Keratinocyte (primary cell): ENCODE data around the gene FAM180B. TPM values are rescaled to one million over a fixed set of nuclear protein-coding genes. Genes with fewer than 3 reads are reported as not detected.
A peak's percentile ranks its signal among the peaks of the same experiment; 100 is the strongest.

ENCODE experiments used
- DNase-seq: peaks from one replicate; pipeline ENCODE4 v3.0.0-alpha.2; 2011; ENCODE audit warnings: low read depth, missing footprints, low spot score
- FAIRE-seq: peaks from 2 replicates; lab custom pipeline; 2011; peaks lifted over from hg19 to GRCh38; lab: Jason Lieb, UNC
- H2AFZ ChIP-seq: 2 replicates; pipeline ENCODE4 v1.6.0; 2012; ENCODE audit warnings: low read length, control low read depth, inconsistent platforms; ENCODE audit not compliant: control insufficient read depth
- H3K27ac ChIP-seq: 2 replicates; pipeline ENCODE4 v1.5.1; 2011; ENCODE audit warnings: low read length; ENCODE audit not compliant: control insufficient read depth, insufficient read depth
- H3K27me3 ChIP-seq: 3 replicates; pipeline ENCODE4 v1.6.0; 2011; ENCODE audit warnings: low read length; ENCODE audit not compliant: control insufficient read depth, insufficient read depth; ENCODE audit errors: extremely low read depth
- H3K36me3 ChIP-seq, 2 experiments: 2 replicates in 1 of 2; 3 replicates in 1 of 2; pipeline ENCODE4 v1.5.1; 2011; ENCODE audit warnings: low read length in 2 of 2, mild to moderate bottlenecking in 1 of 2; ENCODE audit not compliant: control insufficient read depth in 2 of 2, insufficient read depth in 2 of 2; ENCODE audit errors: extremely low read depth in 1 of 2
- H3K4me1 ChIP-seq: 3 replicates; pipeline ENCODE4 v1.5.1; 2011; ENCODE audit warnings: low read length; ENCODE audit not compliant: control insufficient read depth, insufficient read depth; ENCODE audit errors: extremely low read depth
- H3K4me2 ChIP-seq: 3 replicates; pipeline ENCODE4 v1.6.0; 2011; ENCODE audit warnings: low read depth, low read length; ENCODE audit not compliant: control insufficient read depth, insufficient read depth; ENCODE audit errors: extremely low read depth
- H3K4me3 ChIP-seq, 3 experiments: fragments of 200-600 bp in 1 of 3; sonication (generic) in 1 of 3; 2 replicates in 2 of 3; 3 replicates in 1 of 3; pipeline ENCODE4 v1.5.1; 2011 to 2016; ENCODE audit warnings: low read length in 3 of 3, mild to moderate bottlenecking in 3 of 3, control low read depth in 2 of 3, inconsistent platforms in 1 of 3, low read depth in 1 of 3, mixed read lengths in 1 of 3, mixed run types in 1 of 3, moderate library complexity in 1 of 3; ENCODE audit not compliant: control insufficient read depth in 2 of 3, insufficient read depth in 2 of 3; ENCODE audit errors: extremely low read depth in 1 of 3
- H3K79me2 ChIP-seq: 2 replicates; pipeline ENCODE4 v1.6.0; 2012; ENCODE audit warnings: low read length; ENCODE audit not compliant: control insufficient read depth, insufficient read depth
- H3K9ac ChIP-seq: 3 replicates; pipeline ENCODE4 v1.6.0; 2011; ENCODE audit warnings: low read length; ENCODE audit not compliant: control insufficient read depth, insufficient read depth; ENCODE audit errors: extremely low read depth
- H3K9me1 ChIP-seq: 3 replicates; pipeline ENCODE4 v1.6.0; 2011; ENCODE audit warnings: low read length; ENCODE audit not compliant: control insufficient read depth, insufficient read depth; ENCODE audit errors: extremely low read depth
- H3K9me3 ChIP-seq: 2 replicates; pipeline ENCODE4 v1.5.1; 2012; ENCODE audit warnings: low read depth, low read length; ENCODE audit not compliant: control insufficient read depth
- H4K20me1 ChIP-seq: 3 replicates; pipeline ENCODE4 v1.6.0; 2011; ENCODE audit warnings: low read length; ENCODE audit not compliant: control insufficient read depth, insufficient read depth; ENCODE audit errors: extremely low read depth
- CTCF ChIP-seq, 3 experiments: IDR thresholded peaks in 1 of 3; conservative IDR thresholded peaks in 1 of 3; optimal IDR thresholded peaks in 1 of 3; 2 replicates in 2 of 3; 3 replicates in 1 of 3; pipeline versions ENCODE3 to v1.5.1; 2011; ENCODE audit warnings: low read length in 3 of 3, mild to moderate bottlenecking in 3 of 3, moderate library complexity in 2 of 3, control low read depth in 1 of 3, inconsistent platforms in 1 of 3; ENCODE audit not compliant: insufficient read depth in 2 of 3; ENCODE audit errors: extremely low read depth in 1 of 3
- EZH2 ChIP-seq: IDR thresholded peaks from one replicate; pipeline ENCODE4 v1.6.1; 2012; ENCODE audit warnings: inconsistent platforms, mild to moderate bottlenecking, low read length, moderate library complexity
- dilution Hi-C: fragments of 300-500 bp; cut with MboI; formaldehyde crosslinking; loops from one replicate; pipeline ENCODE4 v1.7.0; 2020; ENCODE audit warnings: low sequenced_read_pairs; ENCODE audit not compliant: extremely low pct_ligation_motif_present
- polyA plus RNA-seq, 5 experiments: library from polyadenylated mRNA; depleted of rRNA in 3 of 5; stranded (reverse) in 3 of 5; stranded (forward) in 1 of 5; unstranded in 1 of 5; fragments of >200 nt; gene quantifications; 1 replicate in 1 of 5; 2 replicates in 3 of 5; 3 replicates in 1 of 5; pipeline versions ENCODE4 v1.2.1 to v1.2.3, GENCODE V29; 2011 to 2012; ENCODE audit warnings: missing spikeins in 2 of 5, low read depth in 1 of 5, low replicate concordance in 1 of 5

FAM180B gene
- polyA plus RNA-seq, 1 donor (not counting 4 experiments of a cell fraction or from before 2014, with no cell fraction given), result not detected

DNA sequence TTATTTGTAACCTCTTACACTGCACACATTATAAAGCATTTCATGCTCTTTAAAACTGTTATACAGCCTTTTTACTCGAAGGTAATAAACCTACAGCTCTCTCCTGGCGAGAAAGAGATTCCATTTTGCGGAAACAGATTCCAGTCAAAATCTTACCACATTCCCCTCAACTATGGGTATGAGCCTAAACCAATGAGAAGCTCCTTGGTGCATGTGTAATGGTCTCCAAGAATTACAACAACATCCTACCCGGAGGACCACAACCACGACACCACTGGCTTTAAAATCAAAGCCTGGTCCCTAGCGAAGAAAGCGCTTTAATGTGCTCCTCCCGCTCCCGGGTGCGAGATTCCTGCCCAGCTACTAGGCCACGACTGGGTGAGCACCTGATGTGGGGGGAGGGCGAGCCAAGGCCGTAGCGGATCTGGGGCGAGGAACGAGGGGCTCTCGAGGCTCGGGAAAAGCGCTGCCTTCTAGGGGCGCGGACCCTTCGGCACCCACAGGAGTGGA is 34.4 kb upstream of the FAM180B start:
- dilution Hi-C loops, result no loop called here
- no peaks in the 10 kb centered on the region for H4K20me1 ChIP-seq
- TF ChIP-seq EZH2 (no peak), CTCF (optimal IDR thresholded peaks at IDR 0.05 in 1 of 3, IDR thresholded peaks at IDR 0.05 in 1 of 3, conservative IDR thresholded peaks at IDR 0.05 in 1 of 3; ENCODE audit: extremely low read depth in 1 of 3, insufficient read depth in 2 of 3, low read length in 3 of 3) (no peak)
- H3K27me3 ChIP-seq, result no peaks in the 10 kb centered on the region
- H3K4me2 ChIP-seq, result peak overlapping the region; percentile 81
- no peaks in the 10 kb centered on the region for H3K9me3 ChIP-seq
- H3K4me3 ChIP-seq, result peak overlapping the region; percentile 89 to 97 (median 92)
- H3K79me2 ChIP-seq, result peaks cover 57% of the 10 kb centered on the region
- FAIRE-seq (no peak), DNase-seq (no peak)
- no peaks in the 10 kb centered on the region for H3K36me3 ChIP-seq
- H2AFZ ChIP-seq, result peak overlapping the region; percentile 47
- H3K27ac ChIP-seq, result peak overlapping the region; percentile 96
- H3K9ac ChIP-seq, result peak overlapping the region; percentile 99
- H3K4me1 ChIP-seq, result peaks cover 21% of the 10 kb centered on the region
- no peaks in the 10 kb centered on the region for H3K9me1 ChIP-seq

DNA sequence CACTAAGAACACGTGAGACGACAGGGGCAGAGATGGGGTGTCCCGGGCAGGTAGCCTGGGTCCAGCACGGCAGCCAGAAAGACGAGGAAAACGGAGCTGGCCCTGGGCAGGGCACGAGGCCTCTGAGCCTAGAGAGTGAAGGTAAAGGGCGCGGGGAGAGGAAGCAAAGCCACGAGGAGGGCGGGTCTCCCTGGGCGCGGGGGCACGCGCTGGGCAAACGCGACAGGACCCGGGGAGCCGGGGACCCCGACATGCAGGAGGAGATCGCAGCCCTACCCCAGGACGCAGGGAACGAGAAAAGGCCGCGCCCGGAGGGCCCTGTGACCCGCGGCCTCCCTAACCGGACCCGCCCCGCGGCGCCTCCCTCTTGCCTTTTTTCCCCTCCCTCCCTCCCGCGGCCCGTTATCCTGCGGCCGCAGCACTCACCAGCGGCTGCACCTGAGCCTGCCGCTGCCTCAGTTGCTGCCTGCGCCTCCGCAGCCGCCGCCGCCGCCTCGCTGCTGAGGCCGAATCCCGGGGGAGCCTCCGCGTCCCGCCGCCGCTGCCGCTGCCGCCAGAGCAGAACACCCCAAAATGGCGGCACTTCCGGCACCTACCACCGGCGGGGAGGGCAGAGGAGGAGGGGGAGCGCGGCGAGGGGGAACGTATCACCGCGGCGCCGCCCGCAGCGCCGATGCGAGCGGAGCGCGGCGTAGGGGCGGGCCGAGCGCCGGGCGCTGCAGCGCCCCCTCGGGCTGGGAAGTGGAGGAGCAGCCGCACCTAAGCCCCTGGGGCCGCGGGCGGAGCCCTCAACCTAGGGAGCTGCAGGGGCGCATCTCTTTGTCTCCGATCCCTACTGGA is 33.7 kb upstream of the FAM180B start, which contains the start of gene CELF1:
TSS of gene CELF1 (minus strand) at position 567 of the 840 bp plus-strand sequence. CDS start 53,609 bp downstream, outside the sequence.
- Histone ChIP-seq H3K27ac (peak within 1 kb of the TSS; percentile 96), H3K4me2 (peak within 1 kb of the TSS; percentile 81), H3K4me1 (peaks cover 21% of the 10 kb centered on the region), H3K27me3 (no peaks in the 10 kb centered on the region), H2AFZ (peak within 1 kb of the TSS; percentile 56), H3K36me3 (no peaks in the 10 kb centered on the region), H3K9me1 (no peaks in the 10 kb centered on the region), H3K4me3 (peak within 1 kb of the TSS; percentile 89 to 97 (median 92)), H3K9me3 (no peaks in the 10 kb centered on the region), H4K20me1 (no peaks in the 10 kb centered on the region), H3K9ac (peak within 1 kb of the TSS; percentile 99), H3K79me2 (peaks cover 50% of the 10 kb centered on the region)
- DNase-seq, result no peak
- TF ChIP-seq CTCF (optimal IDR thresholded peaks at IDR 0.05 in 1 of 3, IDR thresholded peaks at IDR 0.05 in 1 of 3, conservative IDR thresholded peaks at IDR 0.05 in 1 of 3; ENCODE audit: extremely low read depth in 1 of 3, insufficient read depth in 2 of 3, low read length in 3 of 3) (peak; percentile 63 to 78 (median 77)), EZH2 (no peak)
- no peak for FAIRE-seq
- dilution Hi-C loops, result no loop called here
